Fibroblast of pulmonary artery (primary cell): ENCODE results near the gene KIAA0825.

Experiments
- DNase-seq: peaks from one replicate; pipeline ENCODE4 v3.0.0-alpha.2; 2010; ENCODE audit warnings: low read depth
- H3K4me3 ChIP-seq: replicated peaks from 2 replicates; pipeline ENCODE4 v1.5.1; 2011; ENCODE audit warnings: low read depth, mild to moderate bottlenecking, control low read depth, low read length, moderate library complexity
- CTCF ChIP-seq: IDR thresholded peaks from 2 replicates; pipeline ENCODE4 v1.5.1; 2011; ENCODE audit warnings: mild to moderate bottlenecking, control low read depth, low read length, inconsistent platforms; ENCODE audit errors: missing control alignments

The KIAA0825 gene, protein sequence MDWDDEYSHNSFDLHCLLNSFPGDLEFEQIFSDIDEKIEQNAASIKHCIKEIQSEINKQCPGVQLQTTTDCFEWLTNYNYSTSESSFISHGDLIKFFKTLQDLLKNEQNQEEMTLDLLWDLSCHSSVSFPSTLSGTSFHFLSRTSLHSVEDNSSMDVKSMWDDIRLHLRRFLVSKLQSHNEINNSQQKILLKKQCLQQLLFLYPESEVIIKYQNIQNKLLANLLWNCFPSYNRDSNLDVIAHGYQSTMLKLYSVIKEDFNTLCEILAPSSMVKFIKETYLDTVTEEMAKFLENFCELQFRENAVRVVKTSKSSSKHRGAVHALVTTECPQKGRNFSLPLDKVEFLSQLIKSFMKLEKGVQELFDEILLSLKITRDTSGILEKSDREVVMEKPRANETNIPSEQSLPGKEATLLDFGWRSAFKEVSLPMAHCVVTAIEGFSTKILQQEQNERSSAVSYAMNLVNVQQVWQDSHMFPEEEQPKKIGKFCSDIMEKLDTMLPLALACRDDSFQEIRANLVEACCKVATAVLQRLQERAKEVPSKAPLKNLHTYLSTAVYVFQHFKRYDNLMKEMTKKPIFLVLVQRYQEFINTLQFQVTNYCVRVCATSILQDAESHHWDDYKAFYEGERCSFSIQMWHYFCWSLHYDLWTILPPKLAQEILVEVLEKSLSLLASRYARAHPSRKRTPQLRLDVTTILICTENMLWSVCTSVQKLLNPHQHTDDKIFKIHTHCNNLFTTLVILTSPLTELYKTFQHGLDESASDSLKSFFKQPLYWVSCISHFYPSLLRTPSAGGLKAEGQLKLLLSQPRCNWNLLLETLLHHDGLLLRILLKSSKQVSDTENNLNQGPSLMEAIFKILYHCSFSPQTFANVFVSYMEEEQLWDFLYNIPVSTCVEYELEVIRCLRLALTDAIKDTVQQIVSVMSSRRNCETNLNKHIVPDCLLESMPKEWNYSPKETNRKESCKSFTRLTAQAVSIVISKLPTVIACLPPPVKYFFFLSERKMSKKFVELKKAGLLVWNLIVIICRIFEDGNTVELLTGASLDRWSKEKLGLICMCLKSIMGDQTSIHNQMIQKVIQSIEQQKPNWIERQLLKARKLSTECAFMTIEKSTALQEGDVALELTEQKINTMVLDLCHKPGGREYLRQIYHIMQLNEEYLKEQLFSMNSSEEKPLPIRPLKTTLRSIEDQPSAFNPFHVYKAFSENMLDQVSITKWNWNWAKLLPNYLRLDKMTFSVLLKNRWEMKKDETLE (N-terminal part only)

DNA sequence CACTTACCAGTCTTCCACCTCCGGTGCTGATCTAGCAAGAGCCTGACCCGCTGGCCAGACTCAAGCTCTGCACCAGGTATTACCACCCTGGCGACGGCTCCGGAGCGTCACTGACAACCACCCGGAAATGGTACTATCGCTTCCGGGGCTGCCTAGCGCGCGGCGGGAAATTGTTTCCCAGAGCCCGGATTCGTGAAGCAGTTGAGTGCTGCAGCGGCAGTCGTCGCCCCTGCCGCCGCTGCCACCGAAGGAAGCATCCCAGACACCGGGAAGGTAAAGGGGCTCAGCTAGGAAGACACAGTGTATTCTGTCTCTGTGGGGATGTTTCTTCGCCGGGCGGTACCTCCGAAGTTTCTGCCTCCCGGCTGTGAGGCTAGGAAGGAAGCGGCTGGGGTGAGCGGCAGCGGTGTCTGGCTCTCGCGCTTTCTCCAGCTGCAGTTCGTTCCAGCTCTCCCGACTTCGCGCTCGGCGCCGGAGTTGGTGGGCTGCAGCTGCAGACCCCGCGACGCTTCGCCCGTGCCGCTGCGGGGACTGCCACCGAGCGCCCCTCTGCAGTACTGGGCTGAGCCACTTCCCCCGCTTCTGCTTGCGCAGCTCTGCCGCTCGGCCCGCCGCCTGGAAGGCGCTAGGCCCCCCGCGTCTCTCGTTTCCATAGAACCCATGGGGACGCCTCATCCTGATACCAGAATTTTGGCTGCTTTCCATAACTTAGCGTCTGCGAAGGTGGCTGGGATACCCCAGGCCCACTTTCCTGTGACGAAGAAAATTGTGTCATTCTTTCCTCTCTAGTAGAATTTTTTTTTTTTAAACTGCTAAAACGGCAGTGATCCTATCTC lies at the start of gene KIAA0825, which contains the start of gene SLF1:
Gene KIAA0825, minus strand, starts transcription at position 112 of the 836 bp plus-strand sequence. CDS start 81,478 bp downstream, outside the sequence.
Gene SLF1, plus strand, starts transcription at position 177 of the 836 bp plus-strand sequence. CDS start 10,142 bp downstream, outside the sequence.
- H3K4me3 ChIP-seq: peak within 1 kb of the TSS; percentile 80
- peak; percentile 89 for DNase-seq
- no peak for TF ChIP-seq CTCF

DNA sequence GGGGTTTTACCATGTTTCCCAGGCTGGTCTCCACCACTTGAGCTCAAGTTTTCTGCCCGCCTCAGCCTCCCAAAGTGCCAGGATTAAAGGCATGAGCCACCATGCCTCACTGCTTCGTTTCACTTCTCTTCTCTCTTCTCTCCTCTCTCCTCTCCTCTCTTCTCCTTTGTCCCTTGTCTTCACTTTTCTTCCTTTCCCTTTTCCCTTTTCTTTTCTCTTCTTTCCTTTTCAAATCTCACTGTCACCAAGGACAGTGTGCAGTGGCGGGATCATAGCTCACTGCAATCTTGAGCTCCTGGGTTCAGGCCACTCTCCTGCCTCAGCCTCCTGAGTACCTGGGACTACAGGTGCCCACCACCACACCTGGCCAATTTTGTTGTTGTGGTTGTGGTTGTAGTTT lies 49.5 kb upstream of the KIAA0825 start:
- no peak for TF ChIP-seq CTCF
- DNase-seq: no peak
- H3K4me3 ChIP-seq: no peak overlapping the region

- no peak for TF ChIP-seq CTCF
- no peak overlapping the region for H3K4me3 ChIP-seq
- DNase-seq: no peak
Measured at GRCh38 chr5:94661086-94661485, 42.7 kb upstream of the KIAA0825 start.

- no peak overlapping the region for H3K4me3 ChIP-seq
- no peak for TF ChIP-seq CTCF
- DNase-seq: no peak
Measured at GRCh38 chr5:94660506-94660905, 42.1 kb upstream of the KIAA0825 start.

DNA sequence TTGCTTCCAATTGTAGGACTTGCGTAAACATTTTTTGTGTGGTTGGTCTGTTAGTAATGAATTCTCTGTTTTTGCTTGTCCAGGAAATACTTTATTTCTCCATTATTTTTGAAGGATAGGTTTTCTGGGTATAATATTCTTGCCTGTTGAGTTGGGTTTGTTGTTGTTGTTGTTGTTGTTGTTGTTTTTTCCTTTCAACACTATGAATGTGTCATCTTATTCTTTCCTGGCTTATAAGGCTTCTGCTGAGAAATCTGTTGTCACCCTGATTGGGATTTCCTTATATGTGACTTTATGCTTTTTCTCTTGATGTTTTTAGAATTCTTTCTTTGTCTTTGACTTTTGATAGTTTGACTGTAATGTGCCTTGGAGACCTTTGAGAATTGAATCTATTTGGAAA lies 39.9 kb upstream of the KIAA0825 start:
- H3K4me3 ChIP-seq: no peak overlapping the region
- no peak for TF ChIP-seq CTCF
- DNase-seq: no peak

DNA sequence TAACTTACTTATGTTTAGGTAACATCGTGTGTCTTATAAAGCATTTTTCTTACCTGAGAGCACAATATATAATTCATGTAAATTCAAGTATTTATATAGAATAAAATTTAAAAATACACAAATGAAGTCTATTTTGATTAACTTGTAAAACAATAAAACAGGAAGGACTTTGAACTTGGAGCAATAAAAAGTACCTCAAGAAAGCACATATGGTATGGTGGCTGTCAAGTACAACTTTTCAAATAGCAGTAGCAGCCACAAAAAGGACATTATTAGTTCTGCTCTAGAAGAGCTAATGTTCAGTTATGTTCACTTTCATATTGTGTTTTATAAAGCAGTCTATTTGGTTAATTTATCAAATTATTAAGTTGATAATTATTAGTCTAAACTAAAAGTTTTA lies 31.5 kb upstream of the KIAA0825 start:
- no peak overlapping the region for H3K4me3 ChIP-seq
- no peak for DNase-seq
- TF ChIP-seq CTCF: no peak
